Measurements from ENCODE around the gene ZNF296.

DNA sequence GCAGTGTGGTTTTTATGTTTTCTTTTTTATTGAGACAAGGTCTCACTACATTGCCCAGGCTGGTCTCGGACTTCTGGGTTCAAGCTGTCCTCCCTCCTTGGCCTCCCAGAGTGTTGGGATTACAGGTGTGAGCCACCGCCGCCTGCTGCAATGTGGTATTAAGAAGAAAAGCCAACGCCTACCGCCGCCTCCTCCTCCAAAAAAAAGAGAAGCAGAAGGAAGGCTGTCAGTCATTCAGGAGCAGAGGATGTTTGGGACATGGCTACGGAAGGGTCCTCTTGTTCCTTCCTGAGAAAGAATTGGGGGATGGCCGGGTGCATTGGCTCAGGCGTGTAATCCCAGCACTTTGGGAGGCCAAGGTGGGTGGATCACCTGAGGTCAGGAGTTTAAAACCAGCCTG is 17.9 kb upstream of the ZNF296 start:
- TF ChIP-seq, protein P1, sequence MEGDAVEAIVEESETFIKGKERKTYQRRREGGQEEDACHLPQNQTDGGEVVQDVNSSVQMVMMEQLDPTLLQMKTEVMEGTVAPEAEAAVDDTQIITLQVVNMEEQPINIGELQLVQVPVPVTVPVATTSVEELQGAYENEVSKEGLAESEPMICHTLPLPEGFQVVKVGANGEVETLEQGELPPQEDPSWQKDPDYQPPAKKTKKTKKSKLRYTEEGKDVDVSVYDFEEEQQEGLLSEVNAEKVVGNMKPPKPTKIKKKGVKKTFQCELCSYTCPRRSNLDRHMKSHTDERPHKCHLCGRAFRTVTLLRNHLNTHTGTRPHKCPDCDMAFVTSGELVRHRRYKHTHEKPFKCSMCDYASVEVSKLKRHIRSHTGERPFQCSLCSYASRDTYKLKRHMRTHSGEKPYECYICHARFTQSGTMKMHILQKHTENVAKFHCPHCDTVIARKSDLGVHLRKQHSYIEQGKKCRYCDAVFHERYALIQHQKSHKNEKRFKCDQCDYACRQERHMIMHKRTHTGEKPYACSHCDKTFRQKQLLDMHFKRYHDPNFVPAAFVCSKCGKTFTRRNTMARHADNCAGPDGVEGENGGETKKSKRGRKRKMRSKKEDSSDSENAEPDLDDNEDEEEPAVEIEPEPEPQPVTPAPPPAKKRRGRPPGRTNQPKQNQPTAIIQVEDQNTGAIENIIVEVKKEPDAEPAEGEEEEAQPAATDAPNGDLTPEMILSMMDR (IDR thresholded peaks at IDR 0.05) = no peak
- TF ChIP-seq POLR2A (IDR thresholded peaks at IDR 0.05) = no peak

All from prostate gland (tissue), 2 donors.